ENCODE results near the gene SLC17A5.

Gene SLC17A5

GRCh38 chr6:73642530-73642929 is 11.3 kb downstream of the SLC17A5 start:
- Histone ChIP-seq H2AFZ (ENCODE audit: low read depth) (no peak overlapping the region), H4K20me1 (ENCODE audit: insufficient read depth) (no peaks in the 10 kb centered on the region), H3K27me3 (ENCODE audit: insufficient read depth, low read depth) (no peaks in the 10 kb centered on the region), H3K27ac (no peak overlapping the region), H3K79me2 (ENCODE audit: insufficient read depth, low read depth) (no peaks in the 10 kb centered on the region), H3K4me2 (no peak overlapping the region), H3K4me1 (ENCODE audit: low read depth, poor library complexity, severe bottlenecking) (no peaks in the 10 kb centered on the region), H3K36me3 (ENCODE audit: insufficient read depth) (no peaks in the 10 kb centered on the region), H3K4me3 (IDR thresholded peaks at IDR 0.05; ENCODE audit: insufficient read depth, low read depth, low read length) (no peak overlapping the region), H3K9ac (no peak overlapping the region)
- no peak for TF ChIP-seq CTCF (conservative IDR thresholded peaks at IDR 0.05; ENCODE audit: low read depth, low read length)

- no peaks in the 10 kb centered on the region for H3K79me2 ChIP-seq (ENCODE audit: insufficient read depth, low read depth)
- H3K27ac ChIP-seq: no peak overlapping the region
- no peaks in the 10 kb centered on the region for H4K20me1 ChIP-seq (ENCODE audit: insufficient read depth)
- H3K9ac ChIP-seq: no peak overlapping the region
- H2AFZ ChIP-seq (ENCODE audit: low read depth): no peak overlapping the region
- H3K4me2 ChIP-seq: no peak overlapping the region
- no peaks in the 10 kb centered on the region for H3K36me3 ChIP-seq (ENCODE audit: insufficient read depth)
- no peaks in the 10 kb centered on the region for H3K4me1 ChIP-seq (ENCODE audit: low read depth, poor library complexity, severe bottlenecking)
- no peaks in the 10 kb centered on the region for H3K27me3 ChIP-seq (ENCODE audit: insufficient read depth, low read depth)
- no peak for TF ChIP-seq CTCF (conservative IDR thresholded peaks at IDR 0.05; ENCODE audit: low read depth, low read length)
- no peak overlapping the region for H3K4me3 ChIP-seq (IDR thresholded peaks at IDR 0.05; ENCODE audit: insufficient read depth, low read depth, low read length)
Measured at GRCh38 chr6:73640179-73640750, 13.5 kb downstream of the SLC17A5 start.

- Histone ChIP-seq H3K79me2 (ENCODE audit: insufficient read depth, low read depth) (no peaks in the 10 kb centered on the region), H3K9ac (no peak overlapping the region), H3K4me2 (no peak overlapping the region), H3K27me3 (ENCODE audit: insufficient read depth, low read depth) (no peaks in the 10 kb centered on the region), H3K36me3 (ENCODE audit: insufficient read depth) (no peaks in the 10 kb centered on the region), H3K4me1 (ENCODE audit: low read depth, poor library complexity, severe bottlenecking) (no peaks in the 10 kb centered on the region), H3K27ac (no peak overlapping the region), H2AFZ (ENCODE audit: low read depth) (no peak overlapping the region), H3K4me3 (IDR thresholded peaks at IDR 0.05; ENCODE audit: insufficient read depth, low read depth, low read length) (no peak overlapping the region), H4K20me1 (ENCODE audit: insufficient read depth) (no peaks in the 10 kb centered on the region)
- no peak for TF ChIP-seq CTCF (conservative IDR thresholded peaks at IDR 0.05; ENCODE audit: low read depth, low read length)
Measured at GRCh38 chr6:73639040-73639439, 14.8 kb downstream of the SLC17A5 start.

GRCh38 chr6:73637404-73637803 is 16.4 kb downstream of the SLC17A5 start:
- H3K4me3 ChIP-seq (IDR thresholded peaks at IDR 0.05; ENCODE audit: insufficient read depth, low read depth, low read length): no peak overlapping the region
- TF ChIP-seq CTCF (conservative IDR thresholded peaks at IDR 0.05; ENCODE audit: low read depth, low read length): no peak
- no peaks in the 10 kb centered on the region for H3K27me3 ChIP-seq (ENCODE audit: insufficient read depth, low read depth)
- H3K27ac ChIP-seq: no peak overlapping the region
- no peaks in the 10 kb centered on the region for H4K20me1 ChIP-seq (ENCODE audit: insufficient read depth)
- no peak overlapping the region for H3K4me2 ChIP-seq
- no peaks in the 10 kb centered on the region for H3K79me2 ChIP-seq (ENCODE audit: insufficient read depth, low read depth)
- no peak overlapping the region for H3K9ac ChIP-seq
- no peaks in the 10 kb centered on the region for H3K4me1 ChIP-seq (ENCODE audit: low read depth, poor library complexity, severe bottlenecking)
- no peak overlapping the region for H2AFZ ChIP-seq (ENCODE audit: low read depth)
- H3K36me3 ChIP-seq (ENCODE audit: insufficient read depth): no peaks in the 10 kb centered on the region
